Bone marrow (tissue), 2 donors: ENCODE results near the gene PFKL.
"Not testable (repeated sequence)": the region's sequence is repeated elsewhere in the genome, so short reads cannot be mapped to it uniquely, and the experiment has no call there.

ENCODE experiments used
- DNase-seq, 2 donors: peaks; one replicate each; lab custom pipeline; 2025; lab: John Stamatoyannopoulos, UW

The PFKL gene

DNA sequence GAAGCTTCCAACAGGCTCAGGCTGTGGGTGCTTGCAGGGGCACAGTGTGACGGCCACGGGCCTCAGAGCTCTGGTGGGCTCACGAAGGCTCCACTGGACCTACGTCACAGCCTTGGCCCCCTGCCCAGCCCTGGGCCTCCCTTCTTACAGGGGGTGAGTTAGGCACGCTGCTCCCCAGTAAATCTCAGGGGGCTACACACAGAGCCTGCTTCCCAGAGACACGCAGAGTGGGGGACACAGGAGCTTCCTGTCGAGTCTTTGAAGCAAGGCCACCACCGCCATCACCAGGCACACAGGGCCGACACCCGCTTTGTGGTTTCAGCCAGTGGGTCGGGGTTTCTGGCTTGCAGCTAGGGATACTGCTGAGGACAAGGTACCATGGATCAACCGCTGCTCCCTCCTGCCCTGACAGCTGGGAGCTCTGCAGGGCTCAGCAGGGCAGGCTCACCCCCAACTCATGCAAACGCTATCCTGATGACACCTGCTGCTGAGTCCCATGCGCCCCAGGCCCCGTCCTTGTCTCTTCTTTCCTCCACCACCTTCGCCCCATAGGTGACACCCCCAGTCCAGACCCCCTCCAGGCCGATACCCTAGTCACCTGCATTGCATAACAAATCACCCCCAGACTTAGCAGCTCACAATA, 44.8 kb downstream of the PFKL start:
- no peak for DNase-seq

GRCh38 chr21:44345495-44345894, 45.6 kb downstream of the PFKL start:
- DNase-seq, result no peak

- DNase-seq, result no peak
Measured at GRCh38 chr21:44347911-44348451, 48.1 kb downstream of the PFKL start.

DNA sequence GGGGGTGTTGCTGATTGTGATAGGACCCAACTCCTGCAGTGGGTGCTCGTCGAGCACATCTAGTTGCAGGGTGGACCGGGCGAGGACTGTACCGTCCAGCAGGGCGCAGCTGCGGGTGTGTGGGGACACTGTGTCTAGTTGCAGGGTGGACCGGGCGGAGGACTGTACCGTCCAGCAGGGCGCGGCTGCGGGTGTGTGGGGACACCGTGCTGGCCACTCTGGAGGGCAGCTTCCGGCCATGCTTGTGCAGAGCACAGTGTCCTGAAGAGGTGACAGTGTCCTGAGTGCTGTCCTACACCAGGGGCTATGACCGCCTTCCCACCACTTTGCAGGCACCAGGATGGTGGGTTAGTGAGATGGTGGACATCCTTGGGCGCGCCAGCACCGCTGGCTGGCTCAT, 49.0 kb downstream of the PFKL start:
- DNase-seq, result no peak

GRCh38 chr21:44349416-44349846, 49.6 kb downstream of the PFKL start:
- DNase-seq, result no peak

GRCh38 chr21:44349847-44350772, 50.3 kb downstream of the PFKL start:
- DNase-seq, result no peak

DNA sequence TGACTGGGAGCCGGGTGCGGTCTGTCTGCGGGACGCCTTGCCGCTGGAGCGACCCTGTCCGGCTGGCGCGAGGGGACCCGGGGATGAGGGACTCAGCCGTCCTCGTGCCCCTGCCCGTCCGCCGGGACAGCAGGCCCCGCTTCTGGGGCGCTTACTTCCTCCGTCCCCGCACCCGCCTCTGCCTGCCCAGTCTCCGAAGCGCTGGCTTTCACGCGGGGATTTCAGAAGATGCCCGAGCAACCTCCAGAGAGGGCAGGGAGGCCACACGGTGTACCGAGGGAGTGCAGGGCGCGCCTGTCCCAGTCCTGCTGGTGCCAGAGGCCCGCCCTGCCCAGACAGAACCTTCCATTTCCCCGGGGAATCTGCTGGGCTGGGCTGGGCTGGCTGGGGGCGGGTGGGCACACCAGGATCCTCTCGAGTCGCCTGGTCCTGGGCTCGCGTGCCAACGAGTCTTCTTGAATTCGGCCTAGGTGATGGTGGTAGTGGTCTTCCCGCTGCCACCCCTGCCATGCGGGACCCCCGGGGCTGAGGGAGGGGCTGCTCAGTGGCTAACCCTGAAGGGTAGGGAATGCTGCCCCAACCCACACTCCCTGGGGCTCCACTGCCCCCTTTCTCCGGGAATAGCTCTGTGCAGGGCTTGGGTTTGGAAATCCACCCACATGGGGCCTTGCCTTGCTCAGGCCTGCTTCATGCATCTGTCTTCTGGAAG, 51.1 kb downstream of the PFKL start:
- DNase-seq, result no peak

DNA sequence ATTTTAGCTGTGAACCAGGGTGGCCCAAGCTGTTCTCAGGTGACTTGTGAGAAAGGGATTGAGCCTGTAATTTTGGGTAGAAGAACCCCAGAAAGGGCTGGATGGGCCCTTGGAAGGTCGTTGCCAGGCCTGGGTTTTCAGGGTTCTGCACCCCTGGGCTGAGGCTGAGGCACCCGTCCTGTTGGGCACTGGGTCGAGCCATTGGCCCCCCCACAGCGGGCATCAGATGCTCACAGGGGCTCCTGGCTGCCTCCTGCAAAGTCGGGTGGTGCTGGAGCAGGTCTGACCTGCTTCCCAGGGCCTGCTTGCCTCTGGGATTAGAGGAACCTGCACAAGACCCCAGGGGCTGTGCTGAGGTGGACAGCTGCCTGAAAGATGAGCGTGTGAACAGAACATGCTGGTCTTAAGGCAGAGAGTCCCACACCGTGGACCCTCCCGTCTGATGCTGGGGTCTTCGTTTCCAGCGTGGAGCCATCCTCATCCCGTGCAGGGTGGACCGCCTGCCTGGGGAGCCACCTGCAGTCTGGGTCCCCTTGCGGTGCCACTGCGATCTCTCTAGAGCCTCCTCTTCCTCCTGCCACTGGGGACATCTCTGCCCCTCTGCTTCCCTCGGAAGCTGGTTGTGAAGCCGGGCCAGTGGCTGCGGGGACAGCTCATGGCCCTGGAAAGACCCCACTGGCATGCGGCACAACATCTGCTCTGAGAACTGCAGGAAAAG, 51.8 kb downstream of the PFKL start:
- no peak for DNase-seq

DNA sequence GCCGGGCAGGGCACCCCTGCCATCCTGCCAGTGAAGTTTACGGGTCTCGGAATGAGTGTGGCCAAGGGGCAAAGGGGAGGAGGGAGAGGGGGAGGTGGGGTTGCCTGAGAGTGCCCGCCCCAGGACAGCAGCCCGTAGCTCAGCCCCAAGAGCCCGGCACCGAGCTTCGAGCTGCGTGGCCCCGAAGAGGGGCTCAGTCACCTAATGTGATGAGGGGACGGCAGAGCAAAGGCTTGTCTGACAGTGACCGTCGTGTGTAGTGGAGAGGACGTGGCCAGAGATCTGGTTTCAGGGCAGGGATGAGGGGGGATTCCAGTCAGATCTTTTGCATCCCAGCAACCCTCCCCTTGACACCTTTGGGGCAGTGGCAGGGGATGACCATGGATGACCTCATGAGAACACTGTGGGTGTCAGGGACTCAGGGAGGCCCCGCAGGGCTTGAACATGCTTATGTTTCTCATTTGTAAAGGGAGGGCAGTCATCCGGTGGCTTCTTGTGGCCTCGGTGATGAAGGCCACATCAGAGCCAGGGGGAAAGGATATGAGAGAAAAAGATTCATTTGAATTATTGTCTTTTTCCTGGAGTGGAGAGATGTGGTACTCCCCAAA, 52.5 kb downstream of the PFKL start:
- no peak for DNase-seq

GRCh38 chr21:44353191-44353970, 53.5 kb downstream of the PFKL start, which contains the start of gene TRPM2:
TRPM2 (plus strand) TSS chr21:44353621; CDS start chr21:44353701, 80 bp downstream.
- DNase-seq, result peak; percentile 49 to 89

GRCh38 chr21:44354001-44354405, 54.1 kb downstream of the PFKL start:
- no peak for DNase-seq

DNA sequence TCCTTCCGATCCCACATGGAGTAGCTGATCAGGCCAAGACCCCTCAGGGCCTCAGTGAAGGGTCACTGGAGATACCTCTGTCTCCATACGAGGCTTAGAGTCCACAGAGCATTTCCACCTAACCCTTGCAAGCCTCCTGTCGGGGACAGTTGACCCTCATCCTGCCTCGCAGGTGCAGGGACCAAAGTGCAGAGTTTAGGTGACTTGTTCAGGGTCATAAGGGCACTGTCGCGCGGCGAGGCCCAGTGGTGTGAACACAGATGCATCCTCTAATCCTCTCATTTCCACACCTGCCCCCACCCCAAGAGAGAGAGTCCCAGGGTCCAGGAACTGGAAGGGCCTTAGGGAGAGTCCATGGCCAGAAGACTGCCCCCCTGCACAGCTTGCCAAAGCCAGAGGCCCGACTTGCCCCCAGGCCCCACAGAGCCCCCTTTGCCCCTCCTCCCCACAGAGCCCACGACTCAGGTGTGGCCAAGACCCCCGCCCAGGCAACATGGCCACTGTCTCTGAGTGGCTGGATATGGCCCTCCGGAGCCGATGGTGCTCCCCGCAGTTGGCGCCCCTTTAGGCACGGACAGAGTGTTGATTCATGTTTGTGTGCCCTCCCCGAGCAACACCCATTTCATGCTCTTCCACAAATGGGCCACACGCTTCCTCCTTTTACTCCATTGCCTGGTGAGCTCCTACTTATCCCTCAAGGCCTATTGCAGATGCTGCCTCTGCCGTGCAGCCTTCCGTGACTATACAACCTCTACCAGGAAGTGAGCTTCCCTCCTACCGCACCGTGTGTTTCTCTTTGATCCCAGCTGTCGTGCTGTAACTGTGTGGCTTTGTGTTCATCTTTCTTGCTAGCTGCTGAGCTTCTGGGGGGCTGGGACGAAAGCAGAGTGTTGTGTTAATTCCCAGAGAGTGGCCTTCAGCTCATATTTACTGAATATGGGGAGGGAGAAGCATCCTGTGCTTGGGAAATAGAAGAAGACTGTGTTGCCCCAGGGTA, 55.2 kb downstream of the PFKL start:
- DNase-seq, result no peak

- no peak for DNase-seq
Measured at GRCh38 chr21:44356160-44356559, 56.3 kb downstream of the PFKL start.

DNA sequence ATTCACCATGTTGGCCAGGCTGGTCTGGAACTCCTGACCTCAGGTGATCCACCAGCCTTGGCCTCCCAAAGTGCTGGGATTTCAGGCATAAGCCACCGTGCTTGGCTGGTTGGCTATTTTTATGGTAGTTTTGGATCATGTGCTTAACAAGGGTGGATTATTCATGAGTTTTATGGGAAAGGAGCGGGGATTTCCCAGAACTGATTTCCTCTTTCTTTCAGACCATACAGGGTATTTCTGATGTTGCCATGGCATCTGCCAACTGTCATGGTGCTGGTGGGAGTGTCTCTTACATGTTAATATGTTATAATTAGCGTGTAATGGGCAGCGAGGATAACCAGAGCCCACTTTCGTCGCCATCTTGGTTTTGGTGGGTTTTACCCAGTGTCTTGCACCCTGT, 56.8 kb downstream of the PFKL start:
- DNase-seq, result no peak

DNA sequence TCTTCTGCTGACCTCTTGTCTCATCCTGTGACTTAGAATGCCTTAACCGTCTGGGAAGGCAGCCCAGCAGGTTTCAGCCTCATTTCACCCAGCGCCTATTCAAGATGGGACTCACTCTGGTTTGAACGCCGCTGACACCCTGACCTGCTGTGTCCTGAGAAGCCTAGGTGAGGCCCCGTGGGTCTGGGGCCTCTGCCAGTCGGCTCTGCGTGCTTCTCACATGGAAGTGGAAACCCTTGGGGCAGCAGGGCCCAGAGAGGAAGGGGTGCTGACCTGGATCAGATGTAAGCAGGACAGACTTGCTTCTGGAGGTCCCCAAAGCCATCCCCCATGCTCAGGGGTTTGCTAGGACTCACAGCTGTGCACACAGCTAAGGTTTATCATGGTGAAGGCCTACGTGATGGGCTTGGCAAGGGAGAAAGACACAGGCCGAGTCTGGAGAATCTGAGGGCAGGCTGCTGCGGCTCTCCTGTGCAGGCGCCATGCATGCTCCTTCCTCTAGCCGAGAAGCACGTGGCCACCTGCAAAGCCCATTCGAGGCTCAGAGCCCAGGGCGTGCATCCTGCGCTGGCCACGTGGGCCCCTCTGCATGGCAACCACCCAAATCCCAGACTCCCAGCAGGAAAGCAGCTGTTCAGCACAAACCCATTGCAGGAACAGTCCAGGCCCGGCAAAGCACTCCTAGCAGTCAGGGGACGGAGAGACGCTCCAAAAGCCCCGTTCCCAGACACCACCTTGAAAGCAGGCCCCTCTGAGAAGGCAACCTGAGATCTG, 57.4 kb downstream of the PFKL start:
- no peak for DNase-seq

- DNase-seq, result no peak
Measured at GRCh38 chr21:44359396-44359795, 59.5 kb downstream of the PFKL start.

DNA sequence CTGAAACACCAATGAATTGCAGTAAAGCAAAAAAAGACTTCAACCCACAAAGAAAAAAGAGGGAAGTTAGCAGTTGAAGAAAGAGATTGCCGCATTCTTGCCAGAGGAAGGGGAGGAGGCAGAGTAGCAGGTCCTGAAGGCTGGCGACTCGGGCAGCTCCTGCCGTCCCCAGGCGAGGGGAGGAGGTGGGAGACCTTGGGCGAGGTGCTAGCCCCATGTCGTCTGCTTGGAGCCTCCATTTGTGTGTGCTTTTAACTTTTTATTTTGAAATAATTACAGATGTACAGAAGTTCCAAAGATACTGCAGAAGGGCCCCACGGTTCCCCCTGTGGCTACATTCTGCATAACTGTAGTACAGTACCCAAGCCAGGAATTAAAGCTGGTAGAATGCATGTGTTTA, 60.3 kb downstream of the PFKL start:
- DNase-seq, result peak; percentile 13 to 80

GRCh38 chr21:44361903-44362302, 62.0 kb downstream of the PFKL start:
- DNase-seq, result not testable (repeated sequence)
